Prostate gland (tissue), 2 donors: Measurements from ENCODE around the gene MVB12B. TPM values are rescaled to one million over a fixed set of nuclear protein-coding genes. Genes with fewer than 3 reads are reported as not detected.

Source experiments
- DNase-seq: peaks from one replicate; pipeline ENCODE4 v3.0.0-alpha.2; 2019; ENCODE audit warnings: low spot score
- H3K27ac ChIP-seq, 2 donors: fragments of 200-600 bp; sonication (generic); 2 replicates each; pipeline ENCODE4 v1.5.1; 2017 to 2019
- H3K27me3 ChIP-seq: fragments of 200-600 bp; sonication (generic); replicated peaks from 2 replicates; pipeline ENCODE4 v1.5.1; 2019; ENCODE audit not compliant: insufficient read depth
- H3K36me3 ChIP-seq, 2 donors: fragments of 200-600 bp; sonication (generic); 1 replicate in 1 of 2; 2 replicates in 1 of 2; pipeline versions ENCODE4 v1.5.1 to v1.8.1; 2017 to 2019
- H3K4me1 ChIP-seq: fragments of 200-600 bp; sonication (generic); replicated peaks from 2 replicates; pipeline ENCODE4 v1.5.1; 2019
- H3K4me3 ChIP-seq, 2 donors: fragments of 200-600 bp; sonication (generic); 2 replicates each; pipeline ENCODE4 v1.5.1; 2017 to 2019
- H3K9me3 ChIP-seq: fragments of 200-600 bp; sonication (generic); 2 replicates; pipeline ENCODE4 v1.5.1; 2017
- CTCF ChIP-seq, 4 experiments: fragments of 200-600 bp in 2 of 4; fragments of 450-650 bp in 2 of 4; sonication (generic) in 2 of 4; IDR thresholded peaks; 1 replicate in 3 of 4; 2 replicates in 1 of 4; pipeline ENCODE4 v1.5.1; 2016 to 2019; ENCODE audit warnings: antibody characterized with exemption in 4 of 4, mild to moderate bottlenecking in 2 of 4, moderate library complexity in 2 of 4
- POLR2A ChIP-seq: fragments of 450-650 bp; IDR thresholded peaks from one replicate; pipeline ENCODE4 v1.6.1; 2016; ENCODE audit warnings: antibody characterized with exemption, mild to moderate bottlenecking
- POLR2AphosphoS5 ChIP-seq: sonication (generic); formaldehyde crosslinking; IDR thresholded peaks from one replicate; pipeline ENCODE4 v1.6.1; 2017; ENCODE audit warnings: antibody characterized with exemption
- WGBS: methylation state at CpG from one replicate; pipeline ENCODE4 v1.1.5; 2018; 5-methylcytosine and 5-hydroxymethylcytosine counted together
- intact Hi-C: fragments of 100-400 bp; cut with DNase I; formaldehyde crosslinking; loops from one replicate; pipeline ENCODE4 v1.14.2; 2022
- total RNA-seq, 2 donors: library from RNA; depleted of rRNA; stranded (reverse); fragments of >200 nt; gene quantifications; one replicate each; pipeline ENCODE4 v1.1.0, GENCODE V29; 2016

Gene MVB12B
- total RNA-seq, 2 donors from 2014 or later, result 17.3 to 28.4 TPM

DNA sequence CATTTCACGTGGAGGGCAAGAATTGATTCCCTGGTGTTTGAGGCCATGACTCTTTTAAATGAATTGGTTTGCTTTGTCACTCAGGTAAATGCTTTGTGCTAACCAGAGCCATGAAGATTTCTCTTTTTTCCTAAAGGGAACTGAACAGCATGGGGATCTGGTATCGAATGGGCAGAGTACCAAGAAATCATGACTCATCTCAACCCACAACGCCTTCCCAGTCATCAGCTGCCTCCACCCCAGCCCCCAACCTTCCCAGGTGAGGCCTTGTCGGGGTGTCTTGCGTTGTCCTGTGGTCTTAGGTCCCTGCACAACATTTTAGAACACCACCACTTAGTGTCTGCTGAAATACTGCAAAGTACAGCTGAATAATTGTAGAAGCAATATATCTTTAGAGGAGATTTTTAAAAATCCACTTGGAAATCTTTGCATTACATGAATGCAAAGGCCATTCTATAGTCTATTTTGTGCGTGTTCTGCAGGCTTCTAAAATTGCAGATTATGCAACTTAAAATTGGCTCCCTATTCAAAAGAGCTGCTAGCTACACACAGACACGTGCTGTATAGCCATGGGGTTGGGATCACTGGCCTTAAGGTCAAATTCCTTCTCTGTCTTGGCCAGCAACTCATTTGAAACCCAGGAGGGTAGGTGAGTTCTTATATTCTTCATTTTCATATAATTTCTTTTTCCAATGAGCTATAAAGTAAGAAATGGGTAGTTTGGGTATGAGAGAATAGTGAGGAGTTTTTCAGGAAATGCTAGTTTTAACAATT is 69.0 kb downstream of the MVB12B start:
- intact Hi-C loops, result loop anchor here (5.0 to 10.0 kb wide), 5 partner anchors 78 to 991 kb away; no protein-coding TSS in a partner anchor
- Histone ChIP-seq H3K4me1 (peaks cover 16% of the 10 kb centered on the region), H3K27ac (peak overlapping the region in 1 of 2 donors; percentile 22), H3K9me3 (no peaks in the 10 kb centered on the region), H3K27me3 (no peaks in the 10 kb centered on the region), H3K4me3 (no peak overlapping the region), H3K36me3 (no peaks in the 10 kb centered on the region)
- 35% methylated on average over 7 of the region's 7 CpGs for WGBS
- TF ChIP-seq CTCF (IDR thresholded peaks at IDR 0.05) (no peak), POLR2A (no peak), POLR2AphosphoS5 (peak; percentile 30)
- peak; percentile 29 for DNase-seq

DNA sequence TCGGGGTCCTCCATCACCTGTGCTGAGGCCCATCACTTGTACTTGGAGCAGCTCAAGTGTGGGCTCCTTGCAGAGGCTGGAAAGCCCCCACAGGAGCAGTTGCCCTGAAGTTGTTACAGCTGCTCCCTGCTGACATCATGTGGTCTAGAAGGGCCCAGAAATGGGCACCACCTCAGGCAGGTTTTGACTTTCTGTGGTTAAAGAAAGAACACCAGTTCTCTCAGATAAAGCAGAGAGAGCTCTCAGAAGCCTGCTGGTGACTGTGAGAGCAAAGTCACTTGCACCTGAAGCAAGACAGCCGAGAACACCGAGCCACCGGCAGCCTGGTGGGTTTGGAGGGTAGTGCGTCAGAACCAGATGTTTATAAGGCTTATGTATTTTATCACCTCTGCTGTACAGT is 70.4 kb downstream of the MVB12B start:
- intact Hi-C loops, result loop anchor here (5.0 to 10.0 kb wide), 5 partner anchors 80 to 992 kb away; no protein-coding TSS in a partner anchor
- Histone ChIP-seq H3K36me3 (no peaks in the 10 kb centered on the region), H3K4me3 (no peak overlapping the region), H3K27ac (no peak overlapping the region), H3K9me3 (no peaks in the 10 kb centered on the region), H3K27me3 (no peaks in the 10 kb centered on the region), H3K4me1 (peaks cover 16% of the 10 kb centered on the region)
- DNase-seq, result no peak
- TF ChIP-seq CTCF (IDR thresholded peaks at IDR 0.05) (peak in 2 of 4 experiments; percentile 21 to 26), POLR2AphosphoS5 (no peak), POLR2A (no peak)
- WGBS, result 54% methylated on average over 5 of the region's 5 CpGs

- no peaks in the 10 kb centered on the region for H3K9me3 ChIP-seq
- intact Hi-C loops, result loop anchor here (5.0 to 10.0 kb wide), 5 partner anchors 81 to 994 kb away; no protein-coding TSS in a partner anchor
- peak; percentile 69 for DNase-seq
- H3K27me3 ChIP-seq, result no peaks in the 10 kb centered on the region
- no peak overlapping the region for H3K27ac ChIP-seq
- 20% methylated on average over 25 of the region's 25 CpGs for WGBS
- H3K4me3 ChIP-seq, result no peak overlapping the region
- TF ChIP-seq POLR2A (no peak), CTCF (IDR thresholded peaks at IDR 0.05) (peak; percentile 89 to 97 (median 93)), POLR2AphosphoS5 (peak; percentile 34)
- peaks cover 7% of the 10 kb centered on the region for H3K4me1 ChIP-seq
- no peaks in the 10 kb centered on the region for H3K36me3 ChIP-seq
Measured at GRCh38 chr9:126398403-126399058, 71.9 kb downstream of the MVB12B start.

GRCh38 chr9:126399251-126399650 is 72.6 kb downstream of the MVB12B start:
- Histone ChIP-seq H3K27me3 (no peaks in the 10 kb centered on the region), H3K4me1 (peaks cover 3% of the 10 kb centered on the region), H3K9me3 (no peaks in the 10 kb centered on the region), H3K27ac (no peak overlapping the region), H3K4me3 (no peak overlapping the region), H3K36me3 (no peaks in the 10 kb centered on the region)
- WGBS, result 95% methylated on average over 8 of the region's 8 CpGs
- intact Hi-C loops, result loop anchor here (5.0 to 10.0 kb wide), 5 partner anchors 82 to 994 kb away; no protein-coding TSS in a partner anchor
- no peak for DNase-seq
- no peak for TF ChIP-seq POLR2A
- TF ChIP-seq CTCF (IDR thresholded peaks at IDR 0.05), result no peak
- no peak for TF ChIP-seq POLR2AphosphoS5
